HG03045 (cell line): ENCODE measurements around the gene XRCC6.
A peak's percentile ranks its signal among the peaks of the same experiment; 100 is the strongest.
"Not testable (repeated sequence)": the region's sequence is repeated elsewhere in the genome, so short reads cannot be mapped to it uniquely, and the experiment has no call there.

Experiments
- ATAC-seq: cut with Tn5 transposase; IDR thresholded peaks from one replicate; pipeline ENCODE4 v1.9.1; 2021; ENCODE audit warnings: mild to moderate bottlenecking, moderate library complexity; ENCODE audit not compliant: unreplicated experiment

XRCC6 gene

GRCh38 chr22:41598081-41598480, 23.0 kb upstream of the XRCC6 start:
- ATAC-seq, result no peak

GRCh38 chr22:41598891-41599635, 22.0 kb upstream of the XRCC6 start:
- ATAC-seq, result no peak

- no peak for ATAC-seq
Observed at GRCh38 chr22:41600976-41601375, 20.1 kb upstream of the XRCC6 start.

- no peak for ATAC-seq
Observed at GRCh38 chr22:41603873-41604332, 17.2 kb upstream of the XRCC6 start.

- no peak for ATAC-seq
Observed at GRCh38 chr22:41608386-41608785, 12.7 kb upstream of the XRCC6 start.

- no peak for ATAC-seq
Observed at GRCh38 chr22:41612603-41613306, 8.3 kb upstream of the XRCC6 start.

GRCh38 chr22:41613456-41613855, 7.6 kb upstream of the XRCC6 start:
- ATAC-seq, result no peak

- ATAC-seq, result peak; percentile 23
Observed at GRCh38 chr22:41619979-41620588, 1.0 kb upstream of the XRCC6 start.

GRCh38 chr22:41620589-41621098, 451 bp upstream of the XRCC6 start, which contains the start of gene DESI1:
DESI1 (minus strand) TSS chr22:41621043; CDS start chr22:41620839, 204 bp downstream.
- peak; percentile 27 for ATAC-seq

- ATAC-seq, result no peak
Observed at GRCh38 chr22:41621911-41622179, 750 bp downstream of the XRCC6 start.

- no peak for ATAC-seq
Observed at GRCh38 chr22:41625577-41625976, 4.5 kb downstream of the XRCC6 start.

GRCh38 chr22:41631115-41631514, 10.0 kb downstream of the XRCC6 start:
- not testable (repeated sequence) for ATAC-seq

GRCh38 chr22:41631615-41632014, 10.5 kb downstream of the XRCC6 start:
- not testable (repeated sequence) for ATAC-seq

GRCh38 chr22:41634610-41635009, 13.5 kb downstream of the XRCC6 start:
- not testable (repeated sequence) for ATAC-seq

- no peak for ATAC-seq
Observed at GRCh38 chr22:41636467-41636866, 15.4 kb downstream of the XRCC6 start.

GRCh38 chr22:41637623-41638022, 16.5 kb downstream of the XRCC6 start:
- not testable (repeated sequence) for ATAC-seq

- no peak for ATAC-seq
Observed at GRCh38 chr22:41638124-41638523, 17.0 kb downstream of the XRCC6 start.

GRCh38 chr22:41638748-41639147, 17.7 kb downstream of the XRCC6 start:
- ATAC-seq, result no peak

- no peak for ATAC-seq
Observed at GRCh38 chr22:41641854-41642253, 20.8 kb downstream of the XRCC6 start.

- ATAC-seq, result no peak
Observed at GRCh38 chr22:41642331-41643110, 21.4 kb downstream of the XRCC6 start.

- no peak for ATAC-seq
Observed at GRCh38 chr22:41647771-41648170, 26.7 kb downstream of the XRCC6 start.
